HG02885 (cell line): ENCODE data around the gene DGKD.
"Not testable (repeated sequence)": the region's sequence is repeated elsewhere in the genome, so short reads cannot be mapped to it uniquely, and the experiment has no call there.

Experiments
- ATAC-seq: cut with Tn5 transposase; IDR thresholded peaks from one replicate; pipeline ENCODE4 v1.9.1; 2021; ENCODE audit warnings: mild to moderate bottlenecking; ENCODE audit not compliant: unreplicated experiment, poor library complexity

Gene DGKD

GRCh38 chr2:233358335-233358734 is 4.0 kb downstream of the DGKD start:
- no peak for ATAC-seq

GRCh38 chr2:233358947-233359346 is 4.7 kb downstream of the DGKD start:
- no peak for ATAC-seq

GRCh38 chr2:233359823-233360222 is 5.5 kb downstream of the DGKD start:
- no peak for ATAC-seq

GRCh38 chr2:233360771-233361176 is 6.5 kb downstream of the DGKD start:
- ATAC-seq: no peak

- no peak for ATAC-seq
These were observed 7.0 kb downstream of the DGKD start for GRCh38 chr2:233361297-233361696.

- ATAC-seq: no peak
These were observed 8.4 kb downstream of the DGKD start for GRCh38 chr2:233362742-233363141.

GRCh38 chr2:233363744-233364235 is 9.5 kb downstream of the DGKD start:
- peak; percentile 63 for ATAC-seq

GRCh38 chr2:233365861-233366520 is 11.7 kb downstream of the DGKD start:
- ATAC-seq: no peak

GRCh38 chr2:233367586-233367985 is 13.3 kb downstream of the DGKD start:
- no peak for ATAC-seq

- ATAC-seq: no peak
These were observed 14.5 kb downstream of the DGKD start for GRCh38 chr2:233368756-233369155.

- ATAC-seq: no peak
These were observed 15.2 kb downstream of the DGKD start for GRCh38 chr2:233369462-233369861.

GRCh38 chr2:233369897-233370685 is 15.8 kb downstream of the DGKD start:
- no peak for ATAC-seq

- ATAC-seq: no peak
These were observed 17.3 kb downstream of the DGKD start for GRCh38 chr2:233371641-233372040.

GRCh38 chr2:233372855-233373254 is 18.6 kb downstream of the DGKD start:
- no peak for ATAC-seq

- ATAC-seq: no peak
These were observed 19.0 kb downstream of the DGKD start for GRCh38 chr2:233373316-233373715.

- ATAC-seq: not testable (repeated sequence)
These were observed 20.5 kb downstream of the DGKD start for GRCh38 chr2:233374776-233375175.

- ATAC-seq: peak; percentile 57
These were observed 21.4 kb downstream of the DGKD start for GRCh38 chr2:233375490-233376314.

- ATAC-seq: no peak
These were observed 24.7 kb downstream of the DGKD start for GRCh38 chr2:233379034-233379433.

- no peak for ATAC-seq
These were observed 25.1 kb downstream of the DGKD start for GRCh38 chr2:233379441-233379840.

GRCh38 chr2:233380132-233380895 is 26.0 kb downstream of the DGKD start:
- no peak for ATAC-seq
